HG03175 (cell line): ENCODE measurements around the gene TAF11L8.
"Not testable (repeated sequence)": the region's sequence is repeated elsewhere in the genome, so short reads cannot be mapped to it uniquely, and the experiment has no call there.

Experiments used
- ATAC-seq: cut with Tn5 transposase; IDR thresholded peaks from one replicate; pipeline ENCODE4 v1.9.1; 2021; ENCODE audit warnings: mild to moderate bottlenecking, moderate library complexity; ENCODE audit not compliant: unreplicated experiment

Gene TAF11L8

GRCh38 chr5:17590860-17591259 is at the start of gene TAF11L8:
TSS of gene TAF11L8 (minus strand) at chr5:17590960.
- not testable (repeated sequence) for ATAC-seq

- no peak for ATAC-seq
Observed at GRCh38 chr5:17634160-17634559, 43.4 kb upstream of the TAF11L8 start, which contains the start of gene TAF11L14. TSS of gene TAF11L14 (plus strand) at chr5:17634460.

- ATAC-seq = not testable (repeated sequence)
Observed at GRCh38 chr5:17631788-17632187, 41.0 kb upstream of the TAF11L8 start, which contains the start of gene TAF11L13. TSS of gene TAF11L13 (plus strand) at chr5:17632088.

GRCh38 chr5:17625686-17626085 is 34.9 kb upstream of the TAF11L8 start:
- no peak for ATAC-seq

- ATAC-seq = no peak
Observed at GRCh38 chr5:17620627-17621026, 29.9 kb upstream of the TAF11L8 start.

GRCh38 chr5:17619354-17619753 is 28.6 kb upstream of the TAF11L8 start:
- no peak for ATAC-seq

GRCh38 chr5:17614872-17615605 is 24.3 kb upstream of the TAF11L8 start:
- ATAC-seq = no peak

- ATAC-seq = not testable (repeated sequence)
Observed at GRCh38 chr5:17610092-17610491, 19.3 kb upstream of the TAF11L8 start, which contains the start of gene TAF11L12. TSS of gene TAF11L12 (plus strand) at chr5:17610392.

GRCh38 chr5:17607461-17607860 is 16.7 kb upstream of the TAF11L8 start:
- not testable (repeated sequence) for ATAC-seq

- no peak for ATAC-seq
Observed at GRCh38 chr5:17604951-17605350, 14.2 kb upstream of the TAF11L8 start.

- not testable (repeated sequence) for ATAC-seq
Observed at GRCh38 chr5:17603880-17604279, 13.1 kb upstream of the TAF11L8 start, which contains the start of gene TAF11L11. TSS of gene TAF11L11 (plus strand) at chr5:17604183.

GRCh38 chr5:17597728-17598127 is 7.0 kb upstream of the TAF11L8 start, which contains the start of gene TAF11L10:
TSS of gene TAF11L10 (minus strand) at chr5:17597828.
- not testable (repeated sequence) for ATAC-seq

- not testable (repeated sequence) for ATAC-seq
Observed at GRCh38 chr5:17594255-17594654, 3.5 kb upstream of the TAF11L8 start, which contains the start of gene TAF11L9. TSS of gene TAF11L9 (minus strand) at chr5:17594394.

- ATAC-seq = not testable (repeated sequence)
Observed at GRCh38 chr5:17585658-17586057, 5.1 kb downstream of the TAF11L8 start, which contains the start of gene TAF11L7. TSS of gene TAF11L7 (minus strand) at chr5:17585758.
